ENCODE results near the gene DCP2.
A peak's percentile ranks its signal among the peaks of the same experiment; 100 is the strongest.

Gene DCP2

DNA sequence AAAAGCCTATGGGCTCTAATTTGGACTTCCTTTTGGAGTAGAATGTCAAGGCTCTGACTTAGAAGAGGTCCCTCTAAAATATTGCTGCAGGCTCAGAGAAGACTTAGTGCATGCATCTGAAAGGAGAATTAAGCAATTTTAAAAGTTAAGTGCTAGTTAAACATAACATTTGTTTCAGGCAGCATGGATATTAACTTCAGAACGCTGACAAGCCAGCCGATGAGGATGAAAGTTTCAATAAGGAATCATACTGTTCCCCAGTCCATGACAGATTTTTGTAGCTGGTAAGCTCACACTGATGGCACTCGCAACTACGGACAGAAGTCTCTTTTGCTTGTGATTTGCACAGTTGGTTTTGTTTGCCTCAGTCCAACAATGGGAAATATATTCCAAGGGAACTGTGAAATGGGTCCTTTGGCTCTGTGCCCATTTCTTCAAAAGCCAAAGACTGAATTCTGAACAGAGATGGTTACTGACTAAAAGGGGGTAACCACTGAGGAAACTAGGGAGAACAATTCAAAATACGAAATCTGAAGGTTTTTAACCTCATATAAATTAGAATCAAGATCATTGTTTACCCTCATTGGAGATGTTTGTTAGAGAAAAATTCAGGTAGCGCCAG is 47.6 kb downstream of the DCP2 start:
- no peak for DNase-seq

DNA sequence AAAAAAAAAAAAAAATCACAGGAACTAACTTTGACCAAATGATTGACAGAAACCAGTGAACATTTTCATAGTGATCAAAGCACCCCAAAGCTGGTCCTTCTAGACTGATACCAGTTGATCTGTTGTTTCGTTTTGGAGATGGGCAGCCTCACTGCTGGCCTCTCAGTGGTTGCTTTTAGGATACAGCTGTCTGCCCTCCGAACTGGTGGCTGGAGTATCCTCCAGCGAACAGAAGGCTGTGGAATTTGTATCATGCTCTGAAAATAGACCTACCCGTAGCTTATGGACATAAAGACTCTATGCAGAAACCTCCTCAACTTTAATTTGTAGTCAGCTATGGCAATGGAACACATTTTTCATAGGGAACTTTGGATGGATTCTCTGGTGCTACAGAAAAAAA is 49.0 kb downstream of the DCP2 start:
- no peak for DNase-seq

DNA sequence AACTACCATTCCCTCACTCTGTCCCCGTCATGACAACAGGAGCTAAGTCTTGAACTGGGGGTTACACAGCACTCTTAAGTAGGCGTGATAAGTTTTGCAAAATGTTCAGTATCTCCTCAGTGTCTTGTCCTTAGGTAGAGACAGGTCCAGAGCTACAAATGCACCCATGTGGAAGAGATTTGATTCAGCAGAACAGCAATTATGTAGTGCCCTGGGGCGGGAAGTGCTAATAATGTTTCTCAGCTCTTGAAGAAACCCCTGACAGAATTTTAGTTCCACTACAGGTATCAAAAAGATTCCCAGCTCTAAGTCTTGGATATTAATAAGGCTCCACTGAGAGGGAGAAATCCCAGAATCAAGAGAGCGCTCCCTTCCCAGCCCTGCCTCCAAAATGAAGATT is 49.6 kb downstream of the DCP2 start:
- DNase-seq = no peak

DNA sequence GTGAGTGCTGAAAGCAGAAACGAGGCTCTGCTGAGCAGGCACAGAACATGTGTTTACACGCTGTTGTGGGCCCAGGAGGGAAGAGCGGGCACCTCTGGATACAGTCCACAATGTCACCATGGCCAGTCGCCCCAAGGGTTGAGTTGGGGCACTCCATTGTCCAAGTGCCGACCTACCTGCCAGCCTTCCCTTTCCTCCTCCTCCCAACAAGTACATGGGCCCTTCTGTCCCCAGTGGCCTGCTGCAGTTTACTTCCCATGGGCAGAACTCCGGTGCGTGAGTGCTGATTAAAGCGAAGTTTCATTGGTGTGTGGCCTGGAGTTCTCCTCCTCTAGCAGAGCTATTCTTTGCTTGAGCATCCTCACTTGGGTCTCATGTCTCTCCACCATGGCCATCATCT is 50.4 kb downstream of the DCP2 start:
- DNase-seq = no peak

DNA sequence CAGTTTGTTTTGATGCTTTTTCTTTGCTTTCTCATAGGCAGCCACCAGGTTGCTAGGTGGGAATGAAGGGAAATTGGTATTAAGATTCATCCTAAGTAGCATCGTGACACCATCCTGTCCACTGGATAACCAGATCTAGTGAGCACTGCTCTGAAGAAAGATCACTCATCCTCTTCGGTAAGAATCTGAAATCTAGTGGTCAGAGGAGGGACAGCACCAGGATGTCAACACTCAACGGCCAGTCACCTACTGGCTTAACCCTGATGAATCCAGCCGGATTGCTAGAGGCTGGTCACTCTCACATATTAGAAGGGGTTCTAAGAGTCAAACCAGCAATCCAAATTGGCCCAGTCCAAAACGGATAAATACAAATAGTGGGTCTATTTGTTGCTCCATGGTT is 50.8 kb downstream of the DCP2 start:
- no peak for DNase-seq

DNA sequence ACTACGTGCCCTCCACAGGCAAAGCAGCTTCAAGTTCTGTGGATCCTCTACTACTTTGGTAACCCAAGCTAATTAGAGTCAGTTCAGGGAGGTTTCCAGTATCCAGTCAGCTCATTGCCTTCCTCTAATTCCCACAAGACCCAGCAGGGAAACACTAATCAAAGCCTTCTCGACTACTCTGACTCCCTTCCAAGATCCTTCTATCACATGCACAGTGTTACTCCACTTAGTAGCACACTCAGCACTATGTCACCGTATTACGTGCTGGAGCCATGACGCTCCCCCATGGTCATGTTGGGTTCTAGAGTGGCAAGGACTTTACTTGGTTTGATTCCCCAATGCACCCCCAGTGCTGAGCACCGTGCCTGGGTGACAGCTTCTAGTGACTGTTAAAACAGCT is 53.0 kb downstream of the DCP2 start:
- DNase-seq = no peak

DNA sequence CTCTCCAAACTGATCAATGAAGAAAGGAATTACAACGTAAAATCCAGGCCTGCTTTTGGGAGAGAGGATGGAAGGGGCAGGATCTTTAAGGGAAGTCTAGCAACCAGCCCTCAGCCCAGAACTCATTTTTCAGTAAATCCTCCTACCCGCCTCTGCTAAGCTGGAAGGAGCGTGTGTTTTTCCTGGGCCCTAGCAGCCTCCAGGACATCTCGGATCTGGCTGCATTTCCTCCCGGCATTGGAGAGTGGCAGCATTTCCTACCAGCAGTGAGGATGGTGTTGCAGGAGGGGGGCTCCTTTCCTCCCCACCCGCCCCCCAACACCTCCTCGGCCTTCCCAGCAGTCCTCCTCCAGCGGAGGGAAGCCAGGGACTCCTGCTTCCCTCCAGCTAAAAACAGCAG is 54.5 kb downstream of the DCP2 start:
- no peak for DNase-seq

DNA sequence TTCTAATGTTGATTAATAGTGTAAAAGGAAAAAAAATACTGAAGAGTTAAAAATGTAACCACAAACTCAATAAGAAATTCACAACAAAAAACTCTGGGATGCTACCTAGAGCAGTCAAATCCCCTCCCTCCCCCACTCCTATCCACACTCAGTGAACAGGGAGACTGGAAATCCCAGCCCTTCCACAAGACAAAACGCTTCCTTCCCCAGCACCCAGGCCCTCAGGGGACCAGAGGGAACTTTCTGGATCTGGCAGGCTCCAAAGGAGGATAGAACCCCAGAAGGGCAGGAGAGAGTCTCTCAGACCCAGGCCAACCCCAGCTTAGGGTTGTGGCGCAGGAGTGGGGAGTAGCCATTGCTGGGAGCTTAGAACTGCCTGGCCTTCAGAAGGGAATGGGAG is 55.0 kb downstream of the DCP2 start:
- no peak for DNase-seq

DNA sequence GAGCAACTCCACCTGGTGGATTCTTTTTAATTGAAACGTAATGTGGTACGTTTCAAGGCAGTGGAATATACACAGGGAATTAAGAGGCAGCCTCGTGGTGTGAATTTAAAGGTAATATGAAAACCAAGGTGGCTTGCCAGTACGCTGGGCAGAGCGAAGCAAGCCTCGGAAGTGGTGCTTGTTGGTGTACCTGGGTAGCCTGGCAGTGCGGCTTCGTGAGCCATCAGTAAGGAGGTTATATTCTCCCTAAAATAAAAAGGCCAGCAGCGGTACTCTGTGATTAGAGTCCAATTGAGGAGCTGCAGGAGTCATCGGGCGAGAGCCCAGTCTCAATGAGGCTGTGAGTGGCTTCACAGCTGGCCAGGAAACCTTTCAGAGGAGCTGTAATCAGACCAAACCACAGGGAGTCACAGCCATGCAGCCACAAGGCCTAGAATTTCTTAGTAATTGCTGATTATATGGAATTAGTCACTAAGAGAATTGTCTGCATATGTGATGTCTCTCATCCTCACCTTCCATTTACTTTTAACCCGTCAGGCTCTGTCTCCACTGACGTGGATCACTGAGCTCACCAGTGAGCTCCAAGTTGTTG is 57.7 kb downstream of the DCP2 start:
- no peak for DNase-seq

DNA sequence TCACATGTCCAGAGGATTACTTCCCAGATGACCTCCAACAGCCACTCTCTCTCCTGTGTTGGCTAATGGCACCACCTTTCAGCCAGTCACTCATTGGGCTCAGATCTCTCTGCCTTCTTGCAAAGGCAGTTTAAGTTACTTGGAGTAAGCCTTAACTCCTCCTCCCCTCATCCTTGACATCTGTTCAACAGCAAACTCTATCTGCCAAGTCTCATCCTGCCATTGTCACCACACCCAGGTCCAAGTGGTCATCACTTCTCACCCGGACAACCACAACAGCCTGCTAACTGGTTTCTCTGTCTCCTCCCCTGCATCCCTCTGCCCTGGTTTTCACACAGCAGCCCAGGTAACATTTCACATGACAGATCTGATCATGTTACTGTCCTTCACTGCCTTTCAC is 58.5 kb downstream of the DCP2 start:
- no peak for DNase-seq

DNA sequence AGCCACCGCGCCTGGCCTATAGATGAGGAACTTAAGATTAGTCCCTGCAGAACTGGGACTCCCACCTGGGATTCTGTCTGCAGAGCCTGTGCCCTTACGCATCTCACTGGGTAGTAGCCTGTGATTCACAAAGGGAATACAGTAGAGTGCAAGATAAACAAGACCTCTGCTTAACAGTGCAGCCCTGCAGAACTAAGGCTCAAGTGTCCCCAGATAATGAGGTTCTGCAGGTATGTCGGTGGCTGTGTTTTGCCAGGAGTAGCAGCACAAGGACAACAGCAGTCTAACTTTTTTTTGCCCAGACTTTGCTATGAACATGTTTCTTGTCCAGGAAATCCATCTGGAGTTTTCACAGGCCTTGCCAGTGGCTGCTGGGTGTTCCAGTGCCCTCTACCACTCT is 59.7 kb downstream of the DCP2 start:
- no peak for DNase-seq

DNA sequence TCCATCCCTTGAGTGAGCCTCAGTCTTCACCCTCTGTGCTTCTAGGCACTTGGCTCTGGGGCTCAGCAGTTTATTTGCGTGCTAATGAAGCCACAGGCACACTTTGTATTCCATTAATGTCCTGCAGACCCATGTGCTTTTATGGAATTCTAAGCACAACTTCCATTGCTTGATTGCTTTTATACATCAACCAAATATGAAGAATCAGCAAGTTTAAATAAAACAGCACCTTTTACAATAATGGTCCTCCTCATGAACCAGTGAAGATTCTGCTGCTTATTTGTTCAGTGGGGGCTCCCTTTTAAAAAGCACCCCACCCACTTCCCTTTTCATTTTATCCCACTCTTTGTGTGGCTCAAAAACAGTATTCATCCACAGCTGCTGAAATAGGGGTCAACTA is 60.2 kb downstream of the DCP2 start:
- DNase-seq = no peak

DNA sequence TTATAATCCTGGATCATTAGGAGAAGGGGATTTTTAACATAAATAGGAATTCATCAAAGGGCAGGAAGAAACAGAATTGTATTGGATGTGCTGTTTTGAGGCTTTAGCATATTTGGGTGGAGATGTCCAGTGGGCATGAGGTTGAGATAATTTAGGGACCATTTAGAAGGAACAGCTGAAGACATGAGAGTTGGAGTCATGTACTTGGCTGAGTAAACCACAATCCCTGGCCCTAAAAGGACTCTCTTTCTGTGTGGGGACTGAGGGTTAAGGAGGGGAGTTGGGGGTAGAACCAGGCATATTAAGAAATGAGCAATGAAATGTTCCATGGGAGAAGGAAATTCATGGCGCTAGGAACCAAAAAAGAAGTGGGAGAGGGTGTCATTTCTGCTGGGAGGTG is 61.5 kb downstream of the DCP2 start:
- no peak for DNase-seq

DNA sequence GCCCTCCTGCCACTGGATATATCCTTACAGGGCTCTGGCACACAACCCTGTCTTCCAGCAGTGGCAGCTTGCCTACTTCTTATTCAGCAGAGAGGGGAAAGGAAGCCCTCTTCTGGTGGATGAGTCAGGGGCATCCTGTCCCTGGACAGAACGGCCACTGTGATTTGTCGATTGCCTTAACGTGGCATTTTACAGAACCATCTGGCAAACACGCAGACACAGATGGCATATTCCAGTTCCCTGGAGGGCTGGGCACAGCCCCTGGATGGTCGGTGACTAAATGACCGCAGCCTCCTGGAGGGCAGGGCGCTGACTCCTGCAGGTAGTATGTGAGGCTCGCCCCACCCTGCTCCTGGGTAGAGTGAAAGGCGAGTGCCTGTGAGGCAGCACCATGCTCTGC is 62.1 kb downstream of the DCP2 start:
- no peak for DNase-seq

DNA sequence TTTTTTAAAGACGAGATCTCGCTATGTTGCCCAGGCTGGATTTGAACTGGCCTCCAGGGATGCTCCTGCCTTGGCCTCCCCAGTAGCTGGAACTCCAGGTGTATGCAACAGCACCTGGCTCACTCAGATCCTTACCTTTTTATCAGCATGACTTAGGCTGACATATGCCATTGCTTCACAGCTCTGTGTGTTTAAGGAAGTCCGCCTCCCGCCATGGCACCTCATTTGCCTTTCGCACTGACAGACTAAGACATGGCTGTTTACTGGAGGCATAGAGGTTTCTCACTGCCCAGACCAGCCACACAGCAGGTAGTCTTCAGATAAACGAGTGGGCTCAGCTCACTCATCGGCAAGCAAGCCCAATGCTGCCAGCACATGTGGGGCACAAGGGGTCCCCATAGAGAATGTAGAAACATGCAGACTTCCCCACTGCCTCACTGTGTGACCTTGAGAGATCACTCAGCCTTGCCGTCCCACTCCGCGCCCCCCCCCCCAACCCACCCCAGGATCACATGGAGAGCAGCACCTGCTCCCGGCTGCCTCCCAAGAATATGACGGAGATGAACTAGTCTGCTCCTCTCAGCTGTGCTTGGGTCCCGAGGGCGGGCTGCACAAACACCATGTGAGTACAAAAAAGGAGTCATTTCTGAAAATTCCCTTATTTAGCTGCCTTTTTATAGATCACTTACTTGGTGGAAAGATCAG is 62.8 kb downstream of the DCP2 start:
- no peak for DNase-seq

DNA sequence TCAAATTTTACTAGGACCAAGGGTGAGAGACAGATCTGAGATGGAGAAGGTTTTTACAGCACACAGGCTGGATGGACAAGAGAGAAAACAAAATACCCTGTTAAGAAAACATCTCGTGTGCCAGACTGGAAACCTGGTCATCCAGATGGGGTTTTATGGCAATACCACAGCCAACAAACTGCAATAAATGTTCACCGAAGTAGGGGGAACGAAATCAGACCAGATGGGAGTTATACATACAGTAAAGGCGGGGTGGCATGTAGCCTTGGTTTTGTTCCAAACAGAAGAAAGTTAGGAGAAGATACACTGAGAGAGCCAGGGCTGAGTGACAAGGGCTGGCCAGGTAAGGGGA is 63.3 kb downstream of the DCP2 start:
- no peak for DNase-seq

DNA sequence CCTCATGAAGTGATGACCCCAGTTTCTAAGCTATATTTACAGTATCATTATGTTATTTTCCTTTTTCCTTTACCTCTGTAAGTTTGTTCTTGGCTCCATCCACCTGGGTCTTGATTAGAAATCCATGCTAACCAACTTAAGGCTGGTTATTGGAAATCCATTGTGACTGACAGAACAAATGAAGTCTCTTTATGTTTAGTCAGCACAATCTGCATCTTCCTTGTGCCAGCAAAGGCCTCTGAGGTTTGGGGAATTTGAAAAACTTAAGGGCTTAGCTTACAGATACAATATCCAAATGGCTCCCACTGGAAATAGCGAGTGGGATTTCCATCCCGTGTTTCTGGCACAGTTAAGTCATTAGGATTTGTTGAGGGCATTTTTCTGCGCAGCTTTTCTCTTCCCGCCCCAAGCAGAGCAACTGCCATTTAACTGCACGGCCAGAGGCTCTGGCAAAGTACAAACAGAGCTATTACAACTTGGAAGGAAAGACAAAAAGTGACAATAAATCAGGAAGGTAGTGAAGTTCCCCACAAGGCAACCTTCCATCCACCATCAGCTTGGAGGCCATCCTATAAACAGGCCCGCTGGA is 64.2 kb downstream of the DCP2 start:
- no peak for DNase-seq

DNA sequence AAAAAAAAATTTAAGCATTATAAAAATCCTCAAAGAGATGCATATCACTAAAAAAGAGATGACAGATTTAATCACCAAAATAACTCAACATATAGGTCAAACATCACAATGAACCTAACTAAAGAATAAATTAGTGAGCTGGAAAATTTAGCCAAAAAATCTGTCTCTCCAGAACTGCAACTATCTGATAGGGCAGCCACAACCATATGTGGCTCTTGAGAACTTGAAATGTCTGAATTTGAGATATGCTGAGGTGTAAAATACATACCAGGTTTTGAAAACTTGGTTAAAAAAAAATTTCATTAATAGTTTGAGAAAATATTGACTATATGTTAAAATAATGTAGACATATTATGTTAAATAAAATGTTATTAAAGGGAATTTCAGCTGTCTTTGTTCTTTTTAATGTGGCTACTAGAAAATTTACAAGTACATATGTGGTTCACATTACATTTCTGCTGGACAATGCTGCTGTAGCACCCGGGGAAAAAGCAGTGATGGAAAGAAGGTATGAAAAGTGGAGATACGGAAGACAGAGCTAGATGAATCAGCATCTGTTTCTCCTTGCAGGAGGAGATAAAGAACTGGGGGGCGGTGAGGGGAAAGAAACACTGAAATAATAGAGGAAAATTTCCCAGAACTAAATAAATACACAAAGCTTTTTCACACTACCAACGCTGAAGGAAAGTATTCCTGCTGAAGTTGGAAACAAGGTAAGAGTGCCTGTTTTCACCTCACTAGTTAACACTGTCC is 66.1 kb downstream of the DCP2 start:
- no peak for DNase-seq

DNA sequence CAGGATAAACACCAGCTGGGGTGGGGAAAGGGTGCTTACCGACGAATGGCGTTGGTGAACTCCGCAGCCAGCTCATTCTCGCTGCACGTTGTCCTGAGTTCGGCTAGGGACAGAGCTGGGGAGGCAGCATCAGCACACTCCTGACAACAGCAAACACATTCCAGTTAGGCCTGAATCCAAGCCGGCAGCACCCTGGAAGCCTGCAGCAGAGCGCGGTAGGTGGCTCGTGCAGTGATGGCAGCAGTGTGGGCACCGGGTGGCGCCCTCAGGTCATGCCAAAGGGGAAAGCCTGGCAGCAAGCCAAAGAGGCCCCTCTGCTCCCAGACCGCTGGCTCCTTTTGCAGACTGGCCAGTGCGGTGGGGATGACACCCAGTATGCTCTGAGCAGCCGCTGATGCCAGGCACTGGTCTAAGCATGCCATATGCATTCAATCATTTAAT is 66.9 kb downstream of the DCP2 start:
- DNase-seq = peak; percentile 69

DNA sequence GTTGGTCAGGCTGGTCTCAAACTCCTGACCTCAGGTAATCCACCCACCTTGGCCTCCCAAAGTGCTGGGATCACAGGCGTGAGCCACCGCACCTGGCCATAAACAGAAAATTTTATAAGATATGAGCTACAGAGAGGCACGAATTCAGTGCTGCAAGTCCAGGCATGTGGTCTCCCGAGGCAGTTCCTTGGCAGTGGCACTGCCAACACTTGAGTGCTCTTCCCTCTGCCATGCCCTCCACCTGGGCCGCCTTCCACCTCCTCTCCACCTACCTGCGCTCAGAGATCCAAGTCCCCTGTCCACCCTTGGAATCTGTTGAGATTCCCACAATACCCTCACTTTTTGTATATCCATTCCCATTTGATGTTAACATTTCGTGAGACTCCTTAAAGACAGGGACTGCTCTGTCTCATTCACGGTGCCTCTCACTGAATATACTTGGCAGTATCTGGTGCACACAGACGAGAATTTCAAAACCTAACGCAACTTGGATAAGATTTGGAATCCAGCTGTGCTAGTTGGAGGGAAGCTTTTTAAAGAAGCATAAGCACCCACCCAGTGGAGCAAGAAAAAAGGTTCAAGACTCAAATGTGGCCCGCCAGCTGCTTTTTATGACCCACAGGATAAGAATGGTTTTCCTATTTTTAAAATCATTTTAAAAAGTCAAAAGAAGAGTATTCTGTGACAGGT is 68.3 kb downstream of the DCP2 start:
- no peak for DNase-seq

DNA sequence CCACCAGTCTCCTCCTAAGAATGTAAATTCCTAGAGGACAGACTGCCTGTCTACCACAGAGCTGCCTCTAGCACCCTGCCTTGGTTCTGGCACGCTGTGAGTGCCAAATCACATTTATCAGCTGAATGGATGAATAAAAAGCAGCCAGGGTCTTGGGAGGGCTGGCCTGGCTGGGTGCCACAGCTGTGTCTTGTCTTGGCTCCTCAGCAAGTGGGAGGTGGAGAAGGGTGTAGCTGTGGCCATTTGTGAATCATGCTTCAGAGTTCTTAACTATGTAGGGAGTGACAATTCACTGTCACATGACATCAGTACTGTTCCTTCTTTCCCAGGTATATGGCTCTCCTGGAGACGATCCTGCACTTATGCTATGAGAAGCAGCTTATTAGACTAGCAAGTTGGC is 70.6 kb downstream of the DCP2 start:
- no peak for DNase-seq

DNA sequence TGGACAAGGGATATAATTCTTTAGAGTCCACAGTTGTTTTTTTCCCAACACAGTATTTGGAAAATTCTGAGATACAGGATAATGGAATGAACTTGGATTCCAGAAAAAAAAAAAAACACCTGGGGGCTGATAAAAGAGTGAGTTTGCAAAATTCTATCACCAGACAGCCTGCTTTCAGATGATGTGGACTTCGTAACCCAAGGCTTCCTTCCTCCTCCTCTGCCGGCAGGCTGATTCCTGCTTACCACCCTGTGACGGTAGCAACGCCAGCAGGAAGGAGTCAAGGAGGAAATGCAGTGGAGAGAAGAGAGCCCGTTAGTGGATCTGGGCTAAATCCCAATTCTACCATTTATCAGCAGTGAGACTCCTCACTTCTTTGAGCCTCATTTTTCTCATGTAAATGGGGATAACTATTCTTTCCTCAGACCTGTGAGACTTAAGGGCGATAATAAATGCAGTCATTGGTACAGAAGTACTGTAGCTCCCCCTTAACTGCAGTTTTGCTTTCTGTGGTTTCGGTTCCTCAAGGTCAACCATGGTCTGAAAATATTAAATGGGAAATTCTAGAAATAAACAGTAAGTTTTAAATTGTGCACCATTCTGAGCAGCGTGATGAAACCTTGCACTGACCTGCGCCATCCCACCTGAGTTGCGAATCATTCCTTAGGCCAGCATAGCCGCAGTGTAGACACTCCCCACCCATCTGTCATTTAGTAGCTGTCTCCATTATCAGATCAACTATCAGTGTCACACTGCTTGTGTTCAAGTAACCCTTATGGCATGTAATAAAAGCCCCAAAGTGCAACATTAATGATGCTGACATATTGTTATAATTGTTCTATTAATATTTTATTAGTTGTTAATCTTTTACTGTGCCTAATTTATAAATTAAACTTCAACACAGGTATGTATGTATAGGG is 71.4 kb downstream of the DCP2 start:
- no peak for DNase-seq

Data from activated CD8-positive, alpha-beta memory T cell treated with anti-CD3 and anti-CD28 coated beads, Interleukin-2, amount 50 U/mL, for 48 hours (primary cell).